Ovary (tissue), 9 donors: ENCODE results near the gene TRAPPC5. TPM values are rescaled to one million over a fixed set of nuclear protein-coding genes. Genes with fewer than 3 reads are reported as not detected.

ENCODE experiments used
- DNase-seq, 5 donors: peaks; one replicate each; pipeline ENCODE4 v3.0.0-alpha.2; 2019 to 2020
- H3K27ac ChIP-seq, 2 donors: fragments of 200-600 bp; one replicate each; pipeline versions ENCODE4 v1.5.1 to v1.8.0; 2019 to 2022
- H3K27me3 ChIP-seq: fragments of 200-600 bp; one replicate; pipeline ENCODE4 v1.8.0; 2022
- H3K36me3 ChIP-seq: fragments of 200-600 bp; sonication (generic); one replicate; pipeline ENCODE4 v1.5.1; 2019
- H3K4me1 ChIP-seq: one replicate; pipeline ENCODE4 v1.8.1; 2013; ENCODE audit warnings: mild to moderate bottlenecking, moderate library complexity; ENCODE audit not compliant: insufficient read depth
- H3K4me3 ChIP-seq: fragments of 200-600 bp; sonication (generic); one replicate; pipeline ENCODE4 v1.5.1; 2017
- H3K9me3 ChIP-seq, 2 donors: fragments of 200-600 bp in 1 of 2; sonication (generic) in 1 of 2; one replicate each; pipeline versions ENCODE4 v1.5.1 to v1.8.1; 2013 to 2019; ENCODE audit warnings: mild to moderate bottlenecking in 1 of 2, moderate library complexity in 1 of 2
- CTCF ChIP-seq, 3 donors: fragments of 450-650 bp in 2 of 3; fragments of 200-600 bp in 1 of 3; IDR thresholded peaks; one replicate each; pipeline versions ENCODE4 v1.5.1 to v1.8.0; 2016 to 2022; ENCODE audit warnings: antibody characterized with exemption in 3 of 3, mild to moderate bottlenecking in 1 of 3
- EP300 ChIP-seq: sonication (generic); formaldehyde crosslinking; IDR thresholded peaks from one replicate; pipeline ENCODE4 v1.6.1; 2017; ENCODE audit warnings: antibody characterized with exemption
- POLR2A ChIP-seq: fragments of 450-650 bp; IDR thresholded peaks from one replicate; pipeline ENCODE4 v1.6.1; 2017; ENCODE audit warnings: antibody characterized with exemption, mild to moderate bottlenecking, moderate library complexity
- WGBS, 3 donors: extraction: QIAGEN DNeasy Blood & Tissue Kit in 1 of 3; methylation state at CpG; one replicate each; pipeline versions ENCODE4 v1.1.5 to v1.1.7; 2013 to 2017; 5-methylcytosine and 5-hydroxymethylcytosine counted together
- intact Hi-C, 4 donors: fragments of 100-400 bp; cut with DNase I; formaldehyde crosslinking; loops; one replicate each; pipeline versions ENCODE4 v1.11.0 to v1.15.1; 2022 to 2023
- polyA plus RNA-seq, 2 donors: library from polyadenylated mRNA; stranded (reverse); fragments of 200-250 nt in 1 of 2; fragments of 350-450 nt in 1 of 2; fragmentation: Illumina TruSeq in 1 of 2; extraction: RNeasy Lipid Tissue Mini Kit (QIAGEN cat#74804) in 1 of 2; gene quantifications; one replicate each; pipeline ENCODE4 v1.2.3, GENCODE V29; 2013 to 2014
- total RNA-seq, 7 donors: library from RNA; depleted of rRNA in 2 of 7; stranded (reverse); fragments of >200 nt in 2 of 7; fragmentation: NEBNext Ultra II Directional in 3 of 7; extraction: Animal tissue kit (Norgen Biotek cat#: 25700) in 3 of 7; gene quantifications; one replicate each; pipeline versions ENCODE4 v1.1.0 to v1.2.4, GENCODE V29; 2016 to 2023
- donor health status: DM: no; HTN: no; CAD: no; lungs with moderate emphysema.
- donor health status: DM: no; HTN: no; CAD: no.
- donor health status: Bipolar disorder and iron deficiency.
- donor health status: DM: yes; HTN: yes; CAD: no.
- donor health status: DM: no; HTN: no; CAD: no.
- donor health status: DM: yes; HTN: yes; CAD: no.

The TRAPPC5 gene
- total and polyA plus RNA-seq, 9 donors, result 0.32 to 111 (median 66.5) TPM

GRCh38 chr19:7716762-7717161 is 36.1 kb downstream of the TRAPPC5 start:
- Histone ChIP-seq H3K4me3 (no peak overlapping the region), H3K27me3 (no peaks in the 10 kb centered on the region), H3K27ac (no peak overlapping the region), H3K9me3 (no peaks in the 10 kb centered on the region), H3K4me1 (no peaks in the 10 kb centered on the region), H3K36me3 (no peaks in the 10 kb centered on the region)
- no peak for DNase-seq
- no peak for TF ChIP-seq CTCF (IDR thresholded peaks at IDR 0.05)
- no peak for TF ChIP-seq EP300
- TF ChIP-seq POLR2A, result no peak
- intact Hi-C loops, result loop anchor here in 1 of 4 donors (10.0 kb wide), 1 partner anchor 1542 kb away; no protein-coding TSS in a partner anchor
- 55 to 82% (median 66%) methylated on average over 1 of the region's 1 CpG for WGBS, 3 donors

- intact Hi-C loops, result loop anchor here in 1 of 4 donors (10.0 kb wide), 1 partner anchor 1544 kb away; no protein-coding TSS in a partner anchor
- no peaks in the 10 kb centered on the region for H3K9me3 ChIP-seq
- H3K27me3 ChIP-seq, result no peaks in the 10 kb centered on the region
- 59 to 73% (median 71%) methylated on average over 8 of the region's 8 CpGs for WGBS, 3 donors
- TF ChIP-seq POLR2A, result no peak
- no peak for TF ChIP-seq CTCF (IDR thresholded peaks at IDR 0.05)
- no peak for TF ChIP-seq EP300
- no peaks in the 10 kb centered on the region for H3K4me1 ChIP-seq
- H3K36me3 ChIP-seq, result no peaks in the 10 kb centered on the region
- H3K4me3 ChIP-seq, result no peak overlapping the region
- DNase-seq, result no peak
- H3K27ac ChIP-seq, result no peak overlapping the region
Measured at GRCh38 chr19:7718668-7719067, 38.0 kb downstream of the TRAPPC5 start.

GRCh38 chr19:7720351-7720750 is 39.7 kb downstream of the TRAPPC5 start:
- no peaks in the 10 kb centered on the region for H3K27me3 ChIP-seq
- 73 to 81% (median 78%) methylated on average over 6 of the region's 6 CpGs for WGBS, 3 donors

DNA sequence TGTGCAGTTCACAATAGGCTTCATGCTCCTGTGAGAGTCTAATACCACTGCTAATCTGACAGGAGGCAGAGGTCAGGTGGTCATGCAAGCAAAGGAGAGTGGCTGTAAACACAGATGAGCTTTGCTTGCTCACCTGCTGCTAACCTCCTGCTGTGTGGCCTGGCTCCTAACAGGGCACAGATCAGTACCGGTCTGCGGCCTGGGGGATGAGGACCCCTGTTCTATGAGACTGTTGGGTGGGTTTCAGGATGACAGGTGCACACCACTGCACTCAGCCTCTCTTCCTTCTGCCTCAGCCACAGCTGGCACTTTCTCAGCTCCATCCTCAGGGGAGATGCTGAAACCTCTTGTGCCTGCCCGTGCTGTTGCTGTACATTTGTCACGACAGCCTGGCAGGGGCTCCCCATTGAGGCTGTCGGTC is 41.6 kb downstream of the TRAPPC5 start:
- Histone ChIP-seq H3K4me3 (no peak overlapping the region), H3K9me3 (no peaks in the 10 kb centered on the region), H3K27ac (no peak overlapping the region), H3K27me3 (no peaks in the 10 kb centered on the region), H3K36me3 (no peaks in the 10 kb centered on the region), H3K4me1 (no peaks in the 10 kb centered on the region)
- DNase-seq, result no peak
- 54 to 62% (median 58%) methylated on average over 5 of the region's 5 CpGs for WGBS, 3 donors
- no peak for TF ChIP-seq EP300
- TF ChIP-seq POLR2A, result no peak
- TF ChIP-seq CTCF (IDR thresholded peaks at IDR 0.05), result no peak
- intact Hi-C loops, result no loop called here

More at GRCh38 chr19:7720351-7720750, 39.7 kb downstream of the TRAPPC5 start:
- Histone ChIP-seq H3K27ac (no peak overlapping the region), H3K4me1 (no peaks in the 10 kb centered on the region), H3K4me3 (no peak overlapping the region), H3K36me3 (no peaks in the 10 kb centered on the region), H3K9me3 (no peaks in the 10 kb centered on the region)
- TF ChIP-seq POLR2A (no peak), EP300 (no peak), CTCF (IDR thresholded peaks at IDR 0.05) (no peak)
- intact Hi-C loops, result no loop called here
- no peak for DNase-seq
